ENCODE measurements around the gene STARD3. TPM values are rescaled to one million over a fixed set of nuclear protein-coding genes. Genes with fewer than 3 reads are reported as not detected.

The STARD3 gene
- total RNA-seq, 6 donors from 2014 or later: 27.5 to 315 (median 84.1) TPM

DNA sequence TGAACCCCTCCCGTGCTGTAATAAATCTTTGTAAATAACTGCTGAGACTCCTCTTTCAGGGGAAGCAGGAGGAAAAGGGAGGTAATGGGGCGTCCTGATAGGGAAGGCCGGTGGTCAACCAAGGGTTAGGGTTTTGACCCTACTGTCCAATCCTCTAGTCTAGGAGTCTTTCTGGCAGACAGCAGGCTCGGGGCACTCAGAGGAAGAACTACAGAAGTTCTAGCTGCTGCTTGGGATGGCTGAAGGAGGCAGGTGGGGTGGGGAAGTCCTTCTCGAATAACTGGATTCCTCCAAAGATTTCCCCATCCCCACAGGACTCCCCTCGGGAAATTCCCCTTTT lies 387 bp upstream of the STARD3 start:
- Histone ChIP-seq H3K27ac (peak overlapping the region; percentile 86 to 95 (median 90)), H3K36me3 (no peaks in the 10 kb centered on the region), H3K9me3 (no peaks in the 10 kb centered on the region), H3K4me3 (peak overlapping the region; percentile 8 to 80 (median 73)), H3K27me3 (no peaks in the 10 kb centered on the region), H3K4me1 (peaks cover 50 to 67% (median 62%) of the 10 kb centered on the region in 4 donors)
- ATAC-seq (ENCODE audit: low FRiP score in 2 of 2): peak in 1 of 2 donors; percentile 2
- no peak for DNase-seq
- peak in 1 of 4 donors; percentile 11 for TF ChIP-seq POLR2A (IDR thresholded peaks at IDR 0.05)
- TF ChIP-seq POLR2AphosphoS5 (IDR thresholded peaks at IDR 0.05): no peak
- TF ChIP-seq EP300 (IDR thresholded peaks at IDR 0.05): no peak
- no peak for TF ChIP-seq CTCF (IDR thresholded peaks at IDR 0.05)
- WGBS, 2 donors: 24 to 26% methylated on average over 4 to 6 of the region's 6 CpGs

DNA sequence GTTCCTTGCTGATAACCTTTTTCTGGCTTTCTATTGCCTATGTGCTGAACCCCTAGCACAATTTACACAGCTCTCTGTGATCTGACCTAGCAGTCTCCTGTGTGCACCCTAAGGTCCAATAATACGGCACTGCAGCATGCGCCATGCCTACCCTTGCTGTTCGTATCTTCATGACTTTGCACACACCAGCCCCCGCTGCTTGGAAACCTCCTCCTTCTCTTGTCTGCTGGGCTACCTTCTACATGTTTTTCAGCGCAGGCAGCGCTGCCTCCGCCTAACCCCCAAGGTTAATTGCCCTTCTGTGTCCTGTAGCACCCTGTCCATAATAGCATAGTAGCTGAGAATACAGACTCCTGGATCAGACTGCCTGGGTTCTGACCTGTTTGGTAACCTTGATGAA lies 1.4 kb downstream of the STARD3 start:
- ATAC-seq (ENCODE audit: low FRiP score in 2 of 2): no peak
- Histone ChIP-seq H3K27ac (peak overlapping the region in 1 of 4 donors; percentile 86), H3K36me3 (no peaks in the 10 kb centered on the region), H3K4me1 (peaks cover 66 to 85% (median 75%) of the 10 kb centered on the region in 4 donors), H3K27me3 (no peaks in the 10 kb centered on the region), H3K9me3 (no peaks in the 10 kb centered on the region), H3K4me3 (peak overlapping the region in 3 of 4 donors; percentile 69 to 80 (median 77))
- DNase-seq: no peak
- TF ChIP-seq POLR2AphosphoS5 (IDR thresholded peaks at IDR 0.05) (no peak), EP300 (IDR thresholded peaks at IDR 0.05) (no peak), CTCF (IDR thresholded peaks at IDR 0.05) (no peak), POLR2A (IDR thresholded peaks at IDR 0.05) (no peak)
- WGBS, 2 donors: 91 to 92% methylated on average over 7 of the region's 7 CpGs

DNA sequence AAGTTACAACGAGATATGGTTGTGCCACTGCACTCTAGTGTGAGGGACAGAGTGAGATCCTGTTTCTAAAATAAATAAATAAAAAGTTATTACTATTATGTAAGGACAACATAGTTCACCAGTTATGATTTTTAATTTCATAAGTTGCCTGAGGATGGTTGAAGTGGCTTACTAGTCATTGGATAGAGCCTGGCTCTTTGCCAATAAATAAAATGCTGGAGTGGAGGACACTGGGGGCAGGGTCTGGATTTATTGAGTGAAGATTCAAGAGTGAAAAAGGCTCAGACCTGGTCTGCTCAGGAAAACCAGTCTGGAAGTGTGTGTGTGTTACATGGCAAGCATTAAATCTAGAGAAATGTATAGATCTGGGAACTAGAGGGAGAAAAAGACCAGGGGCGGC lies 2.1 kb downstream of the STARD3 start:
- H3K27ac ChIP-seq: peak overlapping the region in 1 of 4 donors; percentile 46
- ATAC-seq (ENCODE audit: low FRiP score in 2 of 2) (no peak), DNase-seq (no peak)
- peaks cover 68 to 90% (median 79%) of the 10 kb centered on the region in 4 donors for H3K4me1 ChIP-seq
- H3K27me3 ChIP-seq: no peaks in the 10 kb centered on the region
- H3K36me3 ChIP-seq: no peaks in the 10 kb centered on the region
- H3K4me3 ChIP-seq: peak overlapping the region in 1 of 4 donors; percentile 77
- no peaks in the 10 kb centered on the region for H3K9me3 ChIP-seq
- no peak for TF ChIP-seq EP300 (IDR thresholded peaks at IDR 0.05)
- no peak for TF ChIP-seq POLR2AphosphoS5 (IDR thresholded peaks at IDR 0.05)
- no peak for TF ChIP-seq CTCF (IDR thresholded peaks at IDR 0.05)
- 70 to 73% methylated on average over 2 of the region's 2 CpGs for WGBS, 2 donors

DNA sequence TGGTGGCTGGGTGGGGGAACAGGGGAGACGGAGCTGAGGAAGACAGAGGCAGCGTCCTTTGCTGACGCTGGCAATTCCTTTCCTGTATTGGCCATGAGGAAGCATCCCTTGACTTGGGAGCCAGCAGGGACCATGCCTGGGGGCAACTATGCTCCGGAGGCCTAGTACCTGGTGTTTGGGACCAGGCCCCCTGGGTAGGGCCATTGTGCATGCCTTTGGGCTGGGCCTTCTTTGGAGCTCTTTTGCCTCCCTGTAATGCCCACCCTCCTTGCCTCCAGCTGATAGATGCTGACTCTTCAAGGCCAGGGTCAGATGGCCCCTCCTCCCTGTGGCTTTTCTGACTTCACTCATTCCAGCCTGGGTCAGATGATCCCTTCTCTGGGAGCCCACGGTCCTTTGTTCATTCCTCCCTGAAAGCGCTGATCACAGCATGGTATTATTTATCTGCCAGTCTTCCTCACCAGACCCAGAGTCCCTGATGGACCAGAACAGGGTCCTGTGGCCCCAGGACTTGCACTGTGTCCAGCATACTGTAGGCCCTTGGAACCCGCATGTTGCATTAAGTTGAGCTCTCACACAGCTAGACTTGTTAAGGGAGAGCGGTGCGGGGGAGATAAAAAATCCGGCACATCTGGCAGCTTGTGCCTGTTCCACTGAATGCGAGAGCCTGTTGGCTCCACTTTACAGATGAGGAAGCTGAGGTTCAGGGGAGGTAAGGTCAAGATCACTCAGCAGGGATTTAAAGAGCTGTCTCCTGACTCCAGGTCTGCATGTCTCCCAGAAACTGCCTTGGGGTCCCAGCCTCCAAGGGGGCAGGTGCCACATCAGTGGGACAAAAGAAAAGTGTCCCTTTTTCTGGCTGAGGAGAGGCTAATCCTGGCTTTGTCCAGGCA lies 2.9 kb downstream of the STARD3 start:
- 80 to 86% methylated on average over 9 to 11 of the region's 11 CpGs for WGBS, 2 donors
- TF ChIP-seq POLR2A (IDR thresholded peaks at IDR 0.05): no peak
- no peak for TF ChIP-seq EP300 (IDR thresholded peaks at IDR 0.05)
- TF ChIP-seq POLR2AphosphoS5 (IDR thresholded peaks at IDR 0.05): no peak
- TF ChIP-seq CTCF (IDR thresholded peaks at IDR 0.05): no peak
- Histone ChIP-seq H3K36me3 (no peaks in the 10 kb centered on the region), H3K4me1 (peaks cover 64 to 85% (median 75%) of the 10 kb centered on the region in 4 donors), H3K9me3 (no peaks in the 10 kb centered on the region), H3K27ac (peak overlapping the region in 2 of 4 donors; percentile 16 to 46), H3K4me3 (peak overlapping the region in 1 of 4 donors; percentile 0), H3K27me3 (no peaks in the 10 kb centered on the region)
- no peak for ATAC-seq (ENCODE audit: low FRiP score in 2 of 2)
- DNase-seq: no peak

Data from upper lobe of left lung (tissue), 6 donors.